Measurements from ENCODE around the gene MRPS5.

MRPS5 gene

GRCh38 chr2:95059656-95060370 lies 61.8 kb downstream of the MRPS5 start:
- DNase-seq: no peak

DNA sequence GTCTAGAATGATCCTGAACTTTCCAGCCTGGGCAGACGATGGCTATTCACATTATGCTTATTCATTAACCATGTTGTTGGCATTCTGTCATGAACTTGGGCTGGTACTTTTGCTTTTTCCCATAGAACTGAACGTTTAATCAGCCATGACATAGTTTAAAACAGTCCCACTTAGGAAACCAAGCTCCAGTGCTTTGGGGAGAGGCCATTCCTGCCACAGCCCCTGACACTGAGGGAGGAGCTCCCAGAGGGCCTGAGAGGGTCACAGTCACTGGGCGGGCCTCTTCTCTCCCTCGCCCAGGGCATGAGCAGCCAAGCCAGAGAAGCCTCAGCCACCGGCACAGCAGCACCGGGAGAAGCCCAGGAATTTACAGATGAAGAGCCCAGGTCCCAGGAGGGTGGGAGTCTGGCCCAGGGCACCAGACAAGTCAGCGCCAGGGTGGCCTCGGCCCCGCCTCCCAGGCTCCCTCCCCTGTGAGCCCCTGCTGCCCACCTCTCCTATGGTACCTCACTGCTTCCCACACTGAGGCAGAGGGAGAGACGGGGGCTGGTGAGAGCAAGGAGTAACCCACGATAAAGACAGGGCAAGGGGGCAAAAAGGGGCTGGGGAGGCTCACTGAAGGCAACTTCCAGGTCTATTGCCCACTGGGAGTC lies 62.5 kb downstream of the MRPS5 start:
- DNase-seq: no peak

DNA sequence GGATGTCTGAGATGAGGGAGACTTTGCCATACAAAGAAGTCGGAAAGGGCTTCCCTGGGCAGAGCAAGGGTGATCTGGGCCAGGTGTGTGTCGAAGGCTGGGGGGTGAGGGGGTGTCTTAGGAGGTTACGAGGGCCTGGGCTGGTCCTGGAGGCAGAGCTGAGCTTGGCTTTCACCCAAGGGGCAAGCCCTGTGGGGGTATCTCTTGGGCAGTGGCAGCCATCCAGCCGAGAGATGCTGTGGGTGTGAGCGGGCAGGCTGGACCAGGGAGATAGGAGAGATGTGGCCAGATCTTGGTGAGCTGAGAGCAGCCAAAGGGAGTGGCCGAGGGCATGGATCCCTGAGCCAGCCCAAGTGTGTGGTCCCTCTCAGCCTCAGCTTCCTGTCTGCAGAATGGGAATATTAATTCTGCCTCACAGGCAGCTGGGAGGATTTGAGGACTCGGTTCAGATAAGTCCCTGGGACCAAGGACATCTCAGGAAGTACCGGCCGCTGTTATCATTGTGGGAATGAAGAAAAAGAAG lies 63.1 kb downstream of the MRPS5 start:
- no peak for DNase-seq

- no peak for DNase-seq
Observed at GRCh38 chr2:95057535-95058370, 63.9 kb downstream of the MRPS5 start.

GRCh38 chr2:95056461-95057459 lies 64.8 kb downstream of the MRPS5 start:
- no peak for DNase-seq

- no peak for DNase-seq
Observed at GRCh38 chr2:95056044-95056443, 65.6 kb downstream of the MRPS5 start.

DNA sequence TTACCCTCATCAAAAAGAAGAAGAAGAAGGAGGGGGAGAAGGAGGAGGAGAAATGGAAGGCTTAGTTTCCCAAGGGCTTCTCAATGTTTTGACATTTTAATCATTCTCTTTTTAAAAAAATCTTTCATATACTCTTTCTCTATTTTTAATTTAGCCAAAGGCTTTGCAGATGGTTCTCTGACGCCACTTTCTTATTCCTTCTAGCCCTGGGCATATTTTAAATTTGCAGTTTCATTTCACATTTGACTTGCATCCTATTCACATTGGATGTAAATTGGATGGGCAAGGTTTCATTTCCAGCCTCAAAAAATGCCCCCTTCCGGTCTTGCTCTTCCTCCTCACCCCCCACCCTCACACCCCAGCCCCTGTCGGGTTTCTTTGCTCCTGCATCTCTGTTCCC lies 66.3 kb downstream of the MRPS5 start:
- DNase-seq: no peak

- DNase-seq: no peak
Observed at GRCh38 chr2:95054016-95054415, 67.6 kb downstream of the MRPS5 start.

DNA sequence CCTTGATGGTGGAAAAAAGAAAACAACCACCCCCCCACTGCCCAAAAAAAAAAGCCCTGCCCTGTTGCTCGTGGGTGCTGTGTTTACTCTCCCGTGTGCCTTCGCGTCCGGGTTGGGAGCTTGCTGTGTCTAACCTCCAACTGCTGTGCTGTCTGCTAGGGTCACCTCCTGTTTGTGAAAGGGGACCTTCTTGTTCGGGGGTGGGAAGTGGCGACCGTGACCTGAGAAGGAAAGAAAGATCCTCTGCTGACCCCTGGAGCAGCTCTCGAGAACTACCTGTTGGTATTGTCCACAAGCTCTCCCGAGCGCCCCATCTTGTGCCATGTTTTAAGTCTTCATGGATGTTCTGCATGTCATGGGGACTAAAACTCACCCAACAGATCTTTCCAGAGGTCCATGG lies 68.1 kb downstream of the MRPS5 start:
- no peak for DNase-seq

DNA sequence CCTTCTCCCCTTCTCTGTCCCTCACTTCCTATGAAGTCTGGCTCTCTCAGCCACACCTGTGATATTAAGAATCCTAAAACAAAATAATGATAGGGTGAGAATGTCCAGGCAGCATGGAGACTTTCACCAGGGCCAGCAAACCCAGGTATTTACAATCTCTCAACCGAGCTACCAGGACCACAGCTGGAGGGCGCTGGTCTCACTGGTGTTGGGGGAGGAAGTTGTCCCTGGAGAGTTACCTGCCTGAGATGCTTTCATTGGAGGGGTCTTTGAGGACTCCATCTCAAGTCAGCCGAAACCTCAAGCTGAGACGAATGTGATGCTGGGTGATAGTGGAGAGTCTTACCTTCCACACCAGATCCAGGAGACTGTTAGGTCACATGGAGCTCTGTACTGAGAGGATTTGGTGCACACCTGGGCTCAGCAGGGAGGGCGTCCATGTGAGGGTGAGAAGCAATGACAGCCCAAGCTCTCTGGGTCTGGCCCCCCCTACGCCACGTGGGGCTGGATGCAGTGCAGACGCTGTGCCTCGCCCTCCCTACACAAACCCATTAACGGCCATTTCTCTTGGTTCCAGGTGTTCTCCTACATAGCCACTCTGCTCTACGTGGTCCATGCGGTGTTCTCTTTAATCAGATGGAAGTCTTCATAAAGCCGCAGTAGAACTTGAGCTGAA lies 68.7 kb downstream of the MRPS5 start:
- DNase-seq: no peak

- DNase-seq: no peak
Observed at GRCh38 chr2:95052307-95052706, 69.3 kb downstream of the MRPS5 start.

- DNase-seq: no peak
Observed at GRCh38 chr2:95051626-95052025, 70.0 kb downstream of the MRPS5 start.

- DNase-seq: no peak
Observed at GRCh38 chr2:95050385-95051300, 71.0 kb downstream of the MRPS5 start.

GRCh38 chr2:95049961-95050360 lies 71.6 kb downstream of the MRPS5 start:
- DNase-seq: no peak

GRCh38 chr2:95049683-95049955 lies 72.0 kb downstream of the MRPS5 start:
- DNase-seq: no peak

DNA sequence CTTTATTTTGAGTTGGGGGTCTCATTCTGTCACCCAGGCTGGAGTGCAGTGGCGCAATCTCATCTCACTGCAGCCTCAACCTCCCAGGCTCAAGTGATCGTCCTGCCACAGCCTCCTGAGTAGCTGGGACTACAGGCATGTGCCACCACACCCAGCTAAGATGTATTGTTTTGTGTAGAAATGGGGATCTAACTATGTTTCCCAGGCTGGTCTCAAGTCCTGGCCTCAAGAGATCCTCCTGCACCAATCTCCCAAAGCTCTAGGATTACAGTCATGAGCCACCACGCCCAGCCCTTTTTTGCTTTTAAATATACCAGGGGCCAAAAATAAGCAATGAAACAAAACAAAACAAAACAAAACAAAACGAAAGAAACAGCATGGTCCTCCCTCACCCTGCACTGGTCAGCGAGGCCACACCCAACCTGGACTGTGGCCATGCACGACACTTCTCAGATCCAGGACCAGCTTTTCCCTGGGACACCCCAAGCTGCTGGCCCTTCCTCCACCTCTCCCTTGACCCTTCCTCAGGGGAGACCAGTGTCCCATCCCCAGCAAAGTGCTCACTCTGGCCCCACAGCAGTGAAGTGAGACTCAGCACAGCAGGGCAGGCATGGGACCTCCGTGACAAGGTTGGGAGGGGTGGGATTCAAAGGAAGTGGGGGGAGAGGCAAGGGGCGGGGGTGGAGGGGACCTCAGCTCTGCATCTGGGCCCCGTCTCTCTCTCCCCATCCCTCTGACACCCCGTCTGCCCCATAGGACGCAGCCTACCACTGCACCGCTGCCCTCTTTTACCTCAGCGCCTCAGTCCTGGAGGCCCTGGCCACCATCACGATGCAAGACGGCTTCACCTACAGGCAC lies 72.6 kb downstream of the MRPS5 start:
- DNase-seq: no peak

GRCh38 chr2:95047629-95048510 lies 73.7 kb downstream of the MRPS5 start:
- DNase-seq: no peak

- no peak for DNase-seq
Observed at GRCh38 chr2:95046371-95047112, 75.1 kb downstream of the MRPS5 start.
